ENCODE data around the gene OR2AJ1.

Gene OR2AJ1

GRCh38 chr1:247962911-247963588 is 38.4 kb downstream of the OR2AJ1 start:
- FAIRE-seq: no peak

- peak; percentile 98 for FAIRE-seq
Observed at GRCh38 chr1:247964933-247965332, 40.2 kb downstream of the OR2AJ1 start, which contains the start of gene OR2AK2. Gene OR2AK2 (plus strand): TSS chr1:247965233. CDS start chr1:247965377, 144 bp downstream.

- FAIRE-seq: no peak
Observed at GRCh38 chr1:247966532-247967204, 42.0 kb downstream of the OR2AJ1 start.

Measured in TTC549 (cell line).